GM21528 (cell line): ENCODE measurements around the gene FRK.
"Not testable (repeated sequence)": the region's sequence is repeated elsewhere in the genome, so short reads cannot be mapped to it uniquely, and the experiment has no call there.

Source experiments
- ATAC-seq: cut with Tn5 transposase; IDR thresholded peaks from one replicate; pipeline ENCODE4 v1.9.1; 2021; ENCODE audit warnings: mild to moderate bottlenecking, moderate library complexity; ENCODE audit not compliant: unreplicated experiment, low FRiP score

The FRK gene

GRCh38 chr6:116078522-116078921, 17.8 kb upstream of the FRK start:
- ATAC-seq: no peak

DNA sequence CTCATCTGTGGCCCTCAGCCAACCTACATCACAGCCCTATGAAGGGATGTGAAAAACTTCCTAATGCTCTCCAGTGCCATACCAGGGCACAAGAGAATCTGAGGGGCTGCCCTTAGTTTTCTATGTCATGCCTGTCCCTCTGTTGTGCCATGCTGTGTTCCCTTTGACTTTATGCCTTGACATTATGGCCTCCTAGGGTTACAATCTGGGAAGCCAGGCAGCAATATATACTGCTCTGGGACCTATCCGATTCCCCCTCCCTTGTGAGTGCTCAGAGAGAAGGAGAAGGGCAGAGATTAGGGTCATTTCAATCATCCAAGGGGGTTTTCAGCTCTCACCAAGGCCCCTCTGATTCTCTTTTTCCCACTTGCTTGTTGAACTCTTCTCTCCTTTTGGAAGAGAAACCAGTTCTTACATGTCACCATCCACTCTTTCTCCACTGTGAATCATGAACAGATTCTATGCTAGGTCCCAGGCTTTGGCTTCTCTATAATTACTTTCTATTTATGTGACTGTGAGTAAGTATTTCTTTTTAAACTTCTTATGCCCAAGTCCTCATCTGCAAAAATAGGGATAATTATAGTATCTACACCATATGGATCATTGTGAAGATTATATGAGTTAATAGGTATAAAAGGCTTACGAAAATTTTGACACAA, 14.2 kb upstream of the FRK start:
- no peak for ATAC-seq

DNA sequence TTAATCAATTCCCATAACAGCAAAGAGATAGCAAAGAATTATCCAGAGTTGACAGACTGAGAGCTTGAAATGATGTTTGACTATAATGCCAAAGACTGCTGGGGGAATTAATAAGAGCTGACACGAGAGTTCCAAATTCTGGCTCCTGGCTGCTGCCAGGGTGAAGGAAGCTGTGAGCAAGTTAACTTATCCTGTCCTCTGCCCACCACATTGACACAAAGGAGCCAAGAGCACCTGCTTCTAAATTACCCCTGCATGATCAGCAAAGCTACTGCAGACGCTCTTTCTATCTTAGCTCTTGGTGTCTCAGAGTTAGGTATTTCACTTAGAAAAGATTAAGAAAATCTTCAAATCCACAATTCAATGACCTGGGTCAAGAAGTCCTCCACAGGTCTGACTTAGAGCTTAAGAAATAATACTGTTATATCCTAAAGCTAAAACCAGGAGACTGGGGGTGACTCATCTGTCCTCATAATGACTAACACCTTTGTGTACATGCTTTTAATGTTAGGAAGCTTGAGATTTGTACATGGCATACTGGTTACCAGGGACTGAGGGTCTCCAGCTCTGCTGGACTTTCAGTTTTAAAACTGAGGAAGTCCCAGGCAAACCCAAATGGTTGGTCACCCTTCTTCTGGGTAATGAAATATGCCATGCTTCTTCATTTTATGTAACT, 13.2 kb upstream of the FRK start:
- ATAC-seq: no peak

- ATAC-seq: no peak
Observed at GRCh38 chr6:116072368-116072767, 11.7 kb upstream of the FRK start.

- ATAC-seq: no peak
Observed at GRCh38 chr6:116070616-116071389, 10.1 kb upstream of the FRK start.

GRCh38 chr6:116070101-116070500, 9.4 kb upstream of the FRK start:
- ATAC-seq: no peak

- ATAC-seq: no peak
Observed at GRCh38 chr6:116066789-116067188, 6.1 kb upstream of the FRK start.

- ATAC-seq: no peak
Observed at GRCh38 chr6:116064666-116065065, 4.0 kb upstream of the FRK start.

- no peak for ATAC-seq
Observed at GRCh38 chr6:116062496-116062895, 1.8 kb upstream of the FRK start.

DNA sequence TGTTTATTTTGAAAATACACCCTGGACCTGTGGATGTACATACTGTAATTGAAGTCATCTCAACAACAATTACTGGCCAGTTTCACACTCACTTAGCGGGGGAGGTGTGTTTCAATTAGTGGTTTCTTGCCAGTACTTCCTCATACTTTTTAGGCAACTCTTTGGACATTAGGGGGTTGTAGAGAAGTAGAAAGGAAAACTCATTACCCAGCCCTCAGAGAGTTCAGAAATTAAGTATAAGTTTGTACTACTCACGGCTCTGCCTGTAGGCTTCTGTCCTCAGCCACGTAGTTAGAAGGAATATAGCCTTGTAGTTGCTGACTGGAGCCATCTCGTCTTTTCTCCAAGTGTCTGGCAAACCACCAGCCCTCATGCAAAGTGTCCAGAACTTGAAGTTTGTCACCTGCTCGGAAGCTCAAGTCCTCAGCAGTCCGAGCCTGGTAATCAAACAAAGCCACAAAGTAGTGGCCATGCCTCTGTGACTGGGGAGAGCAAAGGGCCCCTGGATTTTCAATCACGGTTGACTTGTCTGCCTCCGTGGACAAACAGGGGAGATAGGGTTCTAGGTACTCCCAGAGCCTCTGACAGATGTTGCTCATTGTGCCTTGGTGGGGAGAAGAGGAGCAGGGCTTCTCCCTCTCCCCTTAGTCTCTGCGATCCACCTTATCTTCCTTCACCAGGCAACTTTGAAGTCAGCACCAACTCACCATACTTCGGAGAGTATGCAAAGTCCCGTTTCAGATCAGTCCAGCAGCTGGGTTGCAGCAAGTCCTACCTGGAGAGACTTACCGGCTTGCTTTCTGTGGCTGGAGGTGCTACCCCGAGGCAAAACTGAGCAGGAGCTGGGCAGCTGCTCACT, 749 bp downstream of the FRK start:
- peak; percentile 79 for ATAC-seq

DNA sequence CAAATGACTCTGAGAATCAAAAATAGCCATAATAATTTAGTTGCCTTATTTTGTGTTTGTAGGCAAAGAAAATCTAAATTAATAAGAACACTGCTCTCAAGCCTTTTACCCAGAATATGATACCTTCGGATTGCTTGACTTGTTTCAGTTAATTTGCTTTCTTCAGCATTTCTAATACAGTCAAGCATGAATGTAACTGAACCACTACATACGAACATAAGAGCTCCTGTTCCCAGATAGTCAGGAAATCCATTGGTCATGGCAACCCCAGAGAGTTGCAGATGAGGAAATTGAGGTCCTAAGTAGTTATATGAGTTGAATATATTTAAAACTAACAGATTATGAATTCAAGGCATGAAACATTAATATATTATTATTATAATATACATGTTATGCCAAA, 2.9 kb downstream of the FRK start:
- ATAC-seq: no peak

GRCh38 chr6:116055513-116055912, 5.2 kb downstream of the FRK start:
- ATAC-seq: no peak

DNA sequence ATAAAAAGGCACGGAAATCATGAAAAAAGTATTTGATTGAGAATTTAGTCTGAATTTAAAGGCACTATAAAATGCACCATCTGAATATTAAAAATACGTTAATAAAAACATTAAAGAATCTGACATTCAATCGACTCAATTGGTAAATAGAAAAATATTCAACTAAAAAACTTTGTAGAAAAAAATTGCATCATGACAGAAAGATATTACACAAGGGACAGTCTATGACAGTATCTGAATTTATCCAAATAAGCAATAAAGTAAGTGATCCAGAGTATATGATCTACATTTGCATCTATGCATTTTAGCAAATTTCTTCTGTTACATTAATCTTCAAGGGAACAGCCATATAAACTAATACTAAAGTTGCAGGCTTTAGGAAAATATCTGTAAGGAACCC, 9.4 kb downstream of the FRK start:
- ATAC-seq: no peak

- ATAC-seq: no peak
Observed at GRCh38 chr6:116050737-116051136, 10.0 kb downstream of the FRK start.

- no peak for ATAC-seq
Observed at GRCh38 chr6:116049321-116049720, 11.4 kb downstream of the FRK start.

DNA sequence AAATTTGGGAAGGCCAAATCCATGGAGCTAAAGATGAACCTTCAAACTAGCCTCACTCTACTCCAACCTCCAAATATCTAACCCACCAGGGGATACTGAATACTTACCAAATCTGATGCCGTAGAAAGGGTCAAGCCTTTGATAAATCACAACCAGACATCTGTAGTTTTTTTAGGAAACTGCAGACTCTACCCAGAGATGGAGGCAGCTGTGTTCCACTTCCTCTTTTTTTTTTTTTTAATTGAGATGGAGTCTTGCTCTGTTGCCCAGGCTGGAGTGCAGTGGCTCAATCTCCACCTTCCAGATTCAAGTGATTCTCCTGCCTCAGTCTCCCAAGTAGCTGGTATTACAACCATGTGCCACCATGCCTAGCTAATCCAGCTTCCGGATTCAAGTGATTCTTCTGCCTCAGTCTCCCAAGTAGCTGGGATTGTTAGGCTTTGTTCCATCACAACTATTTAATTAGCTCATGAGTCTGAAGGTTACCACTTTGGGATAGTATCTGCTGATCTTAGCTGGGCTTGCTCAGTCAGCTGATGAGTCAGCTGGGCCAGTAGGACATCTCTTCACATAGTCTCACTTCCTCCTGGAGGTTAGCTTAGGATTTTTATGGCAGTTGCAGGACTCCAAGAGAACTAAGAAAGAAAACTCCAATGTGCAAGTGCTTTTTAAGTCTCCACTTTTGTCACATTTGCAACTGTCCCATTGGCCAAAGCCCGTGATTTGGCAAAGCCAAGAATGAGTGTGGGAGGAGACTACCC, 13.3 kb downstream of the FRK start:
- ATAC-seq: peak; percentile 85

- ATAC-seq: no peak
Observed at GRCh38 chr6:116046737-116047136, 14.0 kb downstream of the FRK start.

DNA sequence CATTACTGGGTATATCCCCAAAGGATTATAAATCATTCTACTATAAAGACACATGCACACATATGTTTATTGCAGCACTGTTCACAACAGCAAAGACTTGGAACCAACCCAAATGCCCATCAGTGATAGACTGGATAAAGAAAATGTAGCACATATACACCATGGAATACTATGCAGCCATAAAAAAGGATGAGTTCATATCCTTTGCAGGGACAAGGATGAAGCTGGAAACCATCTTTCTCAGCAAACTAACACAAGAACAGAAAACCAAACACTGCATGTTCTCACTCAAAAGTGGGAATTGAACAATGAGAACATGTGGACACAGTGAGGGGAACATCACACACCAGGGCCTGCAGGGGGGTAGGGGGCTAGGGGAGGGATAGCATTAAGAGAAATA, 14.4 kb downstream of the FRK start:
- ATAC-seq: not testable (repeated sequence)

DNA sequence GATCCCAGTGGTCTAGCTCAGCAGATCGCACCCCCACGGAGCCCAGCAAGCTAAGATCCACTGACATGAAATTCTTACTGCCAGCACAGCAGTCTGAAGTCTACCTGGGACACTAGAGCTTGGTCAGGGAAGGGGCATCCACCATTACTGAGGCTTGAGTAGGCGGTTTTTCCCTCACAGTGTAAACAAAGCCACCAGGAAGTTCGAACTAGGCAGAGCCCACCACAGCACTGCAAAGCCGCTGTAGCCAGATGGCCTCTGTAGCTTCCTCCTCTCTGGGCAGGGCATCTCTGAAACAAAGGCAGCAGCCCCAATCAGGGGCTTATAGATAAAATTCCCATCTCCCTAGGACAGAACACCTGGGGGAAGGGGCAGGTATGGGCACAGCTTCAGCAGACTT, 18.8 kb downstream of the FRK start:
- ATAC-seq: no peak

GRCh38 chr6:116040993-116041392, 19.7 kb downstream of the FRK start:
- no peak for ATAC-seq
